Naive thymus-derived CD4-positive, alpha-beta T cell (primary cell): ENCODE measurements around the gene JUN. TPM values are rescaled to one million over a fixed set of nuclear protein-coding genes. Genes with fewer than 3 reads are reported as not detected.
A peak's percentile ranks its signal among the peaks of the same experiment; 100 is the strongest.

Source experiments
- ATAC-seq: fragments of 150-1000 bp; cut with Tn5 transposase; 2 replicates; pipeline ENCODE4 v1.10.0; 2021; ENCODE audit warnings: mild to moderate bottlenecking, moderate library complexity
- CTCF ChIA-PET: fragments of 350-600 bp; sonication (Branson Sonifier 250); formaldehyde crosslinking; loops from one replicate; lab custom pipeline; 2021; ENCODE audit warnings: antibody characterized with exemption; lab: Charles Lee
- POLR2A ChIA-PET: fragments of 350-600 bp; sonication (Branson Sonifier 250); formaldehyde crosslinking; loops from one replicate; lab custom pipeline; 2021; ENCODE audit warnings: antibody characterized with exemption, inconsistent platforms; lab: Charles Lee
- DNase-seq, 9 donors: peaks; one replicate each; pipeline versions ENCODE4 v3.0.0 to v3.0.0-alpha.2; 2020 to 2022; ENCODE audit warnings: mixed read lengths in 1 of 9
- H3K27ac ChIP-seq: one replicate; pipeline ENCODE4 v1.7.0; 2013; ENCODE audit warnings: mild to moderate bottlenecking, low read depth, low read length, moderate library complexity
- H3K27me3 ChIP-seq, 2 donors: one replicate each; pipeline ENCODE4 v1.7.0; 2013; ENCODE audit warnings: low read length in 2 of 2, mild to moderate bottlenecking in 2 of 2, moderate library complexity in 2 of 2; ENCODE audit not compliant: control insufficient read depth in 2 of 2, insufficient read depth in 2 of 2
- H3K36me3 ChIP-seq, 3 experiments: 1 replicate in 2 of 3; 2 replicates in 1 of 3; pipeline ENCODE4 v1.7.0; 2013; ENCODE audit warnings: low read length in 3 of 3, mild to moderate bottlenecking in 3 of 3, moderate library complexity in 1 of 3; ENCODE audit not compliant: insufficient read depth in 3 of 3, control insufficient read depth in 2 of 3
- H3K4me1 ChIP-seq, 2 donors: one replicate each; pipeline ENCODE4 v1.7.0; 2013; ENCODE audit warnings: low read length in 2 of 2, mild to moderate bottlenecking in 2 of 2, moderate library complexity in 1 of 2; ENCODE audit not compliant: control insufficient read depth in 2 of 2, insufficient read depth in 2 of 2
- H3K4me3 ChIP-seq: 2 replicates; pipeline ENCODE4 v1.7.0; 2013; ENCODE audit warnings: mild to moderate bottlenecking, low read length
- H3K9me3 ChIP-seq, 3 experiments: 1 replicate in 2 of 3; 2 replicates in 1 of 3; pipeline ENCODE4 v1.7.0; 2013; ENCODE audit warnings: low read length in 3 of 3; ENCODE audit not compliant: control insufficient read depth in 2 of 3
- H3K27ac Mint-ChIP-seq, 9 donors: one replicate each; pipeline ENCODE4 v1.8.0; 2020 to 2022; ENCODE audit warnings: mixed read lengths in 9 of 9, mild to moderate bottlenecking in 8 of 9, moderate library complexity in 5 of 9, inconsistent platforms in 2 of 9
- H3K27me3 Mint-ChIP-seq, 5 donors: one replicate each; pipeline ENCODE4 v1.8.0; 2021 to 2022; ENCODE audit warnings: mixed read lengths in 5 of 5, mild to moderate bottlenecking in 1 of 5
- H3K36me3 Mint-ChIP-seq, 5 donors: one replicate each; pipeline ENCODE4 v1.8.0; 2020 to 2022; ENCODE audit warnings: mixed read lengths in 5 of 5, mild to moderate bottlenecking in 3 of 5, inconsistent platforms in 1 of 5
- H3K4me1 Mint-ChIP-seq, 7 donors: one replicate each; pipeline ENCODE4 v1.8.0; 2020 to 2022; ENCODE audit warnings: mixed read lengths in 7 of 7, mild to moderate bottlenecking in 3 of 7, inconsistent platforms in 1 of 7
- H3K4me3 Mint-ChIP-seq, 10 donors: one replicate each; pipeline ENCODE4 v1.8.0; 2020 to 2022; ENCODE audit warnings: mild to moderate bottlenecking in 10 of 10, mixed read lengths in 10 of 10, moderate library complexity in 6 of 10, inconsistent platforms in 2 of 10
- H3K9me3 Mint-ChIP-seq, 11 donors: one replicate each; pipeline ENCODE4 v1.8.0; 2020 to 2022; ENCODE audit warnings: mixed read lengths in 11 of 11, mild to moderate bottlenecking in 4 of 11, inconsistent platforms in 1 of 11, moderate library complexity in 1 of 11
- intact Hi-C, 2 donors: fragments of 100-400 bp; cut with micrococcal nuclease; formaldehyde crosslinking; loops; one replicate each; pipeline ENCODE4 v1.15.1; 2023
- polyA plus RNA-seq, 2 donors: library from polyadenylated mRNA; unstranded; fragments of 300-500 nt; fragmentation: Illumina TruSeq; gene quantifications; one replicate each; pipeline ENCODE4 v1.2.3, GENCODE V29; 2021
- total RNA-seq, 6 experiments: library from RNA in 5 of 6; stranded (reverse) in 5 of 6; gene quantifications; 1 replicate in 5 of 6; 2 replicates in 1 of 6; pipeline ENCODE4 v1.2.3 and lab custom pipeline; 2021 to 2026

JUN gene
- total and polyA plus RNA-seq, 7 experiments from 2014 or later: 17.9 to 1,362 (median 30.1) TPM

DNA sequence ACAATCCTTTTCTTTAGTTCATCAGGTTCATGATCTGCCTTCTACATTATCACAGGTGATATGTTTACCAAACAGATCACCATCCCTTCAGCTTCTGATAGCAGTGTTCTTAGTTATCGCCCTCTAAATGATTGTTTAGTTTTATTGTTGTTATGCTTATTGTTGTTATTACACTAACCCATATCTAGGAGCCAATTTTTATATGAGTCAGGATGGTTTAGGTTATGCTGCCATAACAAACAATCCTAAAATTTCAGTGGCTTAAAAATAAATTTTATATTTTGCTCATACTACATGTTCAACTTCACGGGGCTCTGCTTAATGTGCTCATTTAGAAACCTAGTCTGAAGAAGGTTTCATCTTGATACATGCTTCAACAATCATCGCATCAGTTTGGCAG is 4.4 kb upstream of the JUN start:
- H3K4me1 ChIP-seq: peaks cover 5 to 9% of the 10 kb centered on the region in 2 donors
- Mint-ChIP-seq H3K36me3 (peaks cover 6 to 38% (median 31%) of the 10 kb centered on the region in 5 donors), H3K9me3 (peaks cover 0 to 34% (median 9%) of the 10 kb centered on the region in 11 donors), H3K27ac (peak overlapping the region in 3 of 9 donors; percentile 11 to 63 (median 22)), H3K4me1 (peaks cover 16 to 59% (median 49%) of the 10 kb centered on the region in 7 donors), H3K27me3 (peaks cover 0 to 3% (median 0%) of the 10 kb centered on the region in 5 donors), H3K4me3 (no peak overlapping the region)
- peaks cover 0 to 14% (median 0%) of the 10 kb centered on the region in 3 experiments for H3K36me3 ChIP-seq
- CTCF ChIA-PET: interaction anchor here (0.6 to 0.7 kb wide), 2 partner anchors 9 to 907 kb away, joined by 3 read pairs; no protein-coding TSS in a partner anchor
- H3K27ac ChIP-seq: no peak overlapping the region
- intact Hi-C loops: loop anchor here (10.0 kb wide), 3 partner anchors 243 to 787 kb away; partner anchors contain the start of gene OMA1 (in 1 of the 2)
- DNase-seq (no peak), ATAC-seq (no peak)
- H3K9me3 ChIP-seq: no peaks in the 10 kb centered on the region
- POLR2A ChIA-PET: interaction anchor here (0.7 to 1.9 kb wide), 6 partner anchors 10 to 509 kb away, joined by 3 to 5 read pairs (median 3); partner anchors contain the start of gene FGGY
- H3K4me3 ChIP-seq: no peak overlapping the region
- H3K27me3 ChIP-seq: no peaks in the 10 kb centered on the region

DNA sequence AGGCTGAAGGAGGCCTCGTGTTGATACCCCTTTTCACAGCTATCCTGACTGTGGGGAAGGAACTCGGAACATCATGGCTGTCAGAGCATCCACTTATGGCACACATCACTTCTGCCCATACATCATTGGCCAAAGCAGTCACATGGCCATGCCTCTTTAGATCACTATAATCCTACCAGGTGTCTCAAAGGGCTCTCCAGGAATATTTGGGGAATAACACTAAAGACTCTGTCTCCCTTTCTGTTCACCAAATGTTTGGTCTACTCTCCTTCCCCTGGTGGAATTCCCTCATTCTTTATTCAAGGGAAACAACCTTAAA is 3.0 kb upstream of the JUN start:
- Mint-ChIP-seq H3K9me3 (peaks cover 0 to 34% (median 9%) of the 10 kb centered on the region in 11 donors), H3K4me3 (peak overlapping the region in 4 of 10 donors; percentile 93 to 99 (median 96)), H3K27ac (peak overlapping the region in 8 of 9 donors; percentile 0 to 100 (median 100)), H3K4me1 (peaks cover 23 to 56% (median 50%) of the 10 kb centered on the region in 7 donors), H3K36me3 (peaks cover 6 to 34% (median 31%) of the 10 kb centered on the region in 5 donors), H3K27me3 (peaks cover 0 to 3% (median 0%) of the 10 kb centered on the region in 5 donors)
- peaks cover 7 to 11% of the 10 kb centered on the region in 2 donors for H3K4me1 ChIP-seq
- no peak overlapping the region for H3K27ac ChIP-seq
- ATAC-seq (no peak), DNase-seq (no peak)
- CTCF ChIA-PET: interaction anchor here (1.4 kb wide), 1 partner anchor 912 kb away, joined by 7 read pairs; no protein-coding TSS in a partner anchor
- no peaks in the 10 kb centered on the region for H3K9me3 ChIP-seq
- H3K4me3 ChIP-seq: no peak overlapping the region
- POLR2A ChIA-PET: interaction anchor here (0.7 to 2.5 kb wide), 8 partner anchors 12 to 510 kb away, joined by 3 to 5 read pairs (median 4); partner anchors contain the start of gene FGGY
- no peaks in the 10 kb centered on the region for H3K27me3 ChIP-seq
- peaks cover 0 to 23% (median 0%) of the 10 kb centered on the region in 3 experiments for H3K36me3 ChIP-seq
- intact Hi-C loops: loop anchor here (10.0 kb wide), 3 partner anchors 242 to 788 kb away; partner anchors contain the start of gene OMA1 (in 1 of the 2)

DNA sequence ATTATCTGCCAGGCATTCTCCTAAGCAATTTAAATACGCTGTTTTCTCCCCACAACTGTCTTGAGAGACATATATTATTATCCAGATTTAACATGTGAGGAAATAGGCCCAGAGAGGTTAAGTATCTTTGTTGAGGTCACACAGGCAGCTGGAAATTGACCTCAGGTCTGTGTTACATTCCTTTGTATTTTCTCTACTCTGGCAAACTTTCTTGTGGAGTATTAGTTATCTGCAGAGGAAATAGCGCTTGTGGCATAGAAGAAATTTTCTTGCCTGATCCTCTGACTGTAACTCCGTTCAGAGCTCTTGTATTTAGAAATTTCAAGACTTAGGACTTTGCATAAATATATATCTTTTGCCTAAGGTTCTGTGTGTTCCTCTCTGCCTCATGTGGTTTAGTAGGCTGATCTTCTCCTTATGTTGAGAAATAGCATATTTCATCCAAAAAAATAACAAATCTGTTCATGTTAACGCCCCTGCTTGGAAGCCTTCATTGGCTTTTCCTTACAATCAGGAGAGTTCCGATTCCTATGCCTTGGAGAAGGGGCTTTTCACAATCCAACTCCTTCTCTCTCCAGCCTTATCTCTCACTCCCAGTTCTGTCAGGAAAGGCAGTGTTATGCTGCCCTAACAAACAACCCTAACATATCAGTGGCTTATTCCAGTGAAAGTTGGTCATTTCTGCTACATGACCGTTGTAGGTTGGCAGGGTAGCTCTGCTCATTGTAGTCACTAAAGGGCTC is 2.5 kb upstream of the JUN start:
- intact Hi-C loops: loop anchor here (10.0 kb wide), 3 partner anchors 242 to 788 kb away; partner anchors contain the start of gene OMA1 (in 1 of the 2)
- H3K4me3 Mint-ChIP-seq: peak overlapping the region; percentile 41 to 100 (median 94)
- H3K27ac ChIP-seq: peak overlapping the region; percentile 95
- ATAC-seq (no peak), DNase-seq (peak in 2 of 9 donors; percentile 3)
- H3K27me3 Mint-ChIP-seq: peaks cover 0 to 5% (median 0%) of the 10 kb centered on the region in 5 donors
- peak overlapping the region; percentile 97 for H3K4me3 ChIP-seq
- H3K4me1 ChIP-seq: peaks cover 12 to 16% of the 10 kb centered on the region in 2 donors
- H3K36me3 Mint-ChIP-seq: peaks cover 6 to 36% (median 31%) of the 10 kb centered on the region in 5 donors
- CTCF ChIA-PET: interaction anchor here (1.4 kb wide), 1 partner anchor 913 kb away, joined by 7 read pairs; no protein-coding TSS in a partner anchor
- H3K36me3 ChIP-seq: peaks cover 0 to 23% (median 0%) of the 10 kb centered on the region in 3 experiments
- H3K4me1 Mint-ChIP-seq: peaks cover 26 to 59% (median 52%) of the 10 kb centered on the region in 7 donors
- no peaks in the 10 kb centered on the region for H3K27me3 ChIP-seq
- H3K27ac Mint-ChIP-seq: peak overlapping the region in 8 of 9 donors; percentile 0 to 100 (median 100)
- H3K9me3 Mint-ChIP-seq: peaks cover 0 to 34% (median 9%) of the 10 kb centered on the region in 11 donors
- H3K9me3 ChIP-seq: no peaks in the 10 kb centered on the region
- POLR2A ChIA-PET: interaction anchor here (0.7 to 2.5 kb wide), 12 partner anchors 13 to 510 kb away, joined by 3 to 6 read pairs (median 3); partner anchors contain the start of gene FGGY

DNA sequence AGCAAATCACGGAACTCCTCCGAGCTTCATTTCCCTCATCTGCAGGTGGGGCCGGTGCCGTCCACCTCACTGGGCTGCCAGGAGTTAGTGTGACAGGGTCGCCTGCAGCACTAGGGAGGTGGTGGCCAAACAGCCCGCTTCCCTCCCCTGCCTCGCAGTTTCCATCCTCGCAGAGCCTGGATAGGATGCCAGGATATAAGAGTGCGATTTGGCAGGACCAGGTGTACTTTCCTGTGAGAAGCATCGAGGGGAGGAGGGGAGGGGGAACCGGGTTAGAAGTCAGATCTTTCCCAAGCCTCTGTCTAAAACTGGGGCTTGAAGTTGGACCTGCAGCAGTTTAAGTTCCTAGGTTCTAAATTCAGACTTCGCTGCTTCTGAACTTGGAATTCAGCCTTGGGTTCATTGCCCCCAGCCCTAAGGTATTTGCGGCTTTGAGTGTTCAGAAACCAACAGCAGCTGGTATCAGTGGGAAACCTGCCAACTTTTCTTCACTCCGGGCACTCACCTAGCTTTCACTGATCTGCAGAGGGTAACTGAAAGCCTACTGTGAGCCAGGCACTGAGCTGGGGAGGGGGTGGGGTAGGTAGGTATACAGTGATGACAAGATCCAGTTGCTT is 1.7 kb upstream of the JUN start:
- peaks cover 0 to 23% (median 0%) of the 10 kb centered on the region in 3 experiments for H3K36me3 ChIP-seq
- peaks cover 0 to 4% of the 10 kb centered on the region in 2 donors for H3K27me3 ChIP-seq
- DNase-seq: peak; percentile 23 to 57 (median 47)
- ATAC-seq: no peak
- peaks cover 13 to 16% of the 10 kb centered on the region in 2 donors for H3K4me1 ChIP-seq
- H3K27ac ChIP-seq: peak overlapping the region; percentile 95
- H3K4me3 ChIP-seq: peak overlapping the region; percentile 97
- Mint-ChIP-seq H3K27ac (peak overlapping the region; percentile 98 to 100 (median 100)), H3K4me1 (peaks cover 19 to 55% (median 46%) of the 10 kb centered on the region in 7 donors), H3K4me3 (peak overlapping the region; percentile 91 to 100 (median 95)), H3K36me3 (peaks cover 6 to 41% (median 28%) of the 10 kb centered on the region in 5 donors), H3K27me3 (peaks cover 0 to 5% (median 0%) of the 10 kb centered on the region in 5 donors), H3K9me3 (peaks cover 0 to 34% (median 9%) of the 10 kb centered on the region in 11 donors)
- POLR2A ChIA-PET: interaction anchor here (0.6 to 3.3 kb wide), 18 partner anchors 11 to 515 kb away, joined by 3 to 18 read pairs (median 4); partner anchors contain the start of gene FGGY
- intact Hi-C loops: loop anchor here (1.0 to 10.0 kb wide), 15 partner anchors 11 to 914 kb away; partner anchors contain the start of genes MYSM1 (in 1 of the 2) and OMA1 (in 1 of the 2)
- H3K9me3 ChIP-seq: no peaks in the 10 kb centered on the region
- CTCF ChIA-PET: interaction anchor here (0.7 to 3.9 kb wide), 3 partner anchors 134 to 913 kb away, joined by 7 to 27 read pairs (median 9); no protein-coding TSS in a partner anchor

DNA sequence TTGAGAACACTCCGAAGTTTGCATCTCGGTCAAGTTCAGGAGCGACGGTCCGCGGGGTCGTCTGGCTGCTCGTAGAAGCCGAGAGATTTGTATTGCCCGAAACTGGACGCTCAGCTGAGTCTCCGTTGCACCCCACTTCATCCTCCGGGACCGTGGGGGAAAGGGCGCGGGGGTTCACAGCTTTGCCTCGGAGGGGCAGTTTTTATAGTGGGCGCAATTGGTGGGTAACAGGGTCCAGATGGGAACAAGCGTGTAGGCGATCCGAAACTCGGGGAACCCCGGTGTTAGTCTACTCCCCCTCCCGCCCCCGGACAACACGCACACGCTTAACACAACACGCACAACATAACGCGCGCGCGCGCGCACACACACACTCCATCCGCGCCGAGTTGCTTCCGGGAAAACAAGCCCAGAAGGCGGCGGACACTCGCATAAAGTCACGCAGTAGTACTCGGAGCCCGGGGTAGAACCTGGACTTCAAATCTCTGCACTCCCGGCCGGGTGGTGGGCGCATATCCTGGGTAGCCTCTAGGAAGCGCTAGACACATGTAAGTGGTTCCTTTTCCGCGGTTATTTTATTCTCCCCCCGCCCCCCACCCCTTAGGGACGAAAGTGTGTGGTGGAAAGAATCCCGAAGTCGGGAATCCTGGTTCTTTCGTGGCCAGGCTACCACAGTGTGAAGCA is 1.1 kb upstream of the JUN start:
- peaks cover 0 to 34% (median 9%) of the 10 kb centered on the region in 11 donors for H3K9me3 Mint-ChIP-seq
- peaks cover 13 to 55% (median 40%) of the 10 kb centered on the region in 7 donors for H3K4me1 Mint-ChIP-seq
- intact Hi-C loops: loop anchor here (1.0 to 10.0 kb wide), 29 partner anchors 11 to 1029 kb away; partner anchors contain the start of genes MYSM1 (in 2 of the 2), HOOK1 (in 1 of the 2) and OMA1 (in 1 of the 2)
- H3K27ac ChIP-seq: peak overlapping the region; percentile 95
- ATAC-seq (peak; percentile 33), DNase-seq (peak; percentile 75 to 94 (median 91))
- H3K9me3 ChIP-seq: no peaks in the 10 kb centered on the region
- peak overlapping the region; percentile 91 to 100 (median 95) for H3K4me3 Mint-ChIP-seq
- peaks cover 13 to 16% of the 10 kb centered on the region in 2 donors for H3K4me1 ChIP-seq
- peak overlapping the region; percentile 98 to 100 (median 100) for H3K27ac Mint-ChIP-seq
- H3K27me3 ChIP-seq: peaks cover 0 to 4% of the 10 kb centered on the region in 2 donors
- peak overlapping the region; percentile 97 for H3K4me3 ChIP-seq
- POLR2A ChIA-PET: interaction anchor here (0.6 to 3.3 kb wide), 21 partner anchors 11 to 516 kb away, joined by 3 to 18 read pairs (median 4); no protein-coding TSS in a partner anchor
- H3K36me3 ChIP-seq: peaks cover 0 to 23% (median 0%) of the 10 kb centered on the region in 3 experiments
- H3K36me3 Mint-ChIP-seq: peaks cover 6 to 45% (median 27%) of the 10 kb centered on the region in 5 donors
- peaks cover 0 to 5% (median 3%) of the 10 kb centered on the region in 5 donors for H3K27me3 Mint-ChIP-seq
- CTCF ChIA-PET: interaction anchor here (0.6 to 3.9 kb wide), 5 partner anchors 74 to 914 kb away, joined by 4 to 27 read pairs (median 5); no protein-coding TSS in a partner anchor
